CD4-positive, alpha-beta T cell treated with Interleukin-17A for 4 hours (primary cell): ENCODE measurements around the gene CEP170B.

Experiments used
- DNase-seq: peaks from one replicate; pipeline ENCODE4 v3.0.0-alpha.2; 2020; ENCODE audit warnings: mixed read lengths

Gene CEP170B

GRCh38 chr14:104868060-104868740 is 3.1 kb downstream of the CEP170B start:
- no peak for DNase-seq

GRCh38 chr14:104868811-104869572 is 3.9 kb downstream of the CEP170B start:
- DNase-seq = no peak

GRCh38 chr14:104869669-104870367 is 4.8 kb downstream of the CEP170B start:
- DNase-seq = no peak

GRCh38 chr14:104870368-104871144 is 5.5 kb downstream of the CEP170B start:
- DNase-seq = peak; percentile 73

GRCh38 chr14:104871145-104871655 is 6.1 kb downstream of the CEP170B start:
- peak; percentile 1 for DNase-seq

GRCh38 chr14:104871656-104872468 is 6.8 kb downstream of the CEP170B start:
- DNase-seq = no peak

- peak; percentile 14 for DNase-seq
Observed at GRCh38 chr14:104872469-104873341, 7.6 kb downstream of the CEP170B start.

GRCh38 chr14:104873380-104874055 is 8.4 kb downstream of the CEP170B start:
- no peak for DNase-seq

- DNase-seq = no peak
Observed at GRCh38 chr14:104874110-104874531, 9.1 kb downstream of the CEP170B start.

- no peak for DNase-seq
Observed at GRCh38 chr14:104874571-104875411, 9.7 kb downstream of the CEP170B start.

GRCh38 chr14:104875412-104875751 is 10.3 kb downstream of the CEP170B start:
- no peak for DNase-seq

- no peak for DNase-seq
Observed at GRCh38 chr14:104875811-104876210, 10.7 kb downstream of the CEP170B start.

- peak; percentile 24 for DNase-seq
Observed at GRCh38 chr14:104876251-104876699, 11.2 kb downstream of the CEP170B start.

- DNase-seq = no peak
Observed at GRCh38 chr14:104877066-104877805, 12.2 kb downstream of the CEP170B start.

- no peak for DNase-seq
Observed at GRCh38 chr14:104877806-104878550, 12.9 kb downstream of the CEP170B start.

GRCh38 chr14:104878582-104878981 is 13.5 kb downstream of the CEP170B start:
- DNase-seq = no peak

- no peak for DNase-seq
Observed at GRCh38 chr14:104879201-104879982, 14.3 kb downstream of the CEP170B start.
